Thyroid gland (tissue), 4 donors: ENCODE results near the gene PCDHB1.

Experiments
- POLR2A ChIP-seq, 2 donors: fragments of 450-650 bp; IDR thresholded peaks; one replicate each; pipeline ENCODE4 v1.6.1; 2017; ENCODE audit warnings: antibody characterized with exemption in 2 of 2, mild to moderate bottlenecking in 2 of 2, moderate library complexity in 1 of 2
- TF ChIP-seq, protein P1 (sequence below), 6 experiments: fragments of 200-600 bp in 3 of 6; fragments of 450-650 bp in 3 of 6; sonication (generic) in 3 of 6; IDR thresholded peaks; one replicate each; pipeline ENCODE4 v1.5.1; 2016 to 2019; ENCODE audit warnings: antibody characterized with exemption in 6 of 6, mild to moderate bottlenecking in 2 of 6, inconsistent platforms in 1 of 6, moderate library complexity in 1 of 6

DNA sequence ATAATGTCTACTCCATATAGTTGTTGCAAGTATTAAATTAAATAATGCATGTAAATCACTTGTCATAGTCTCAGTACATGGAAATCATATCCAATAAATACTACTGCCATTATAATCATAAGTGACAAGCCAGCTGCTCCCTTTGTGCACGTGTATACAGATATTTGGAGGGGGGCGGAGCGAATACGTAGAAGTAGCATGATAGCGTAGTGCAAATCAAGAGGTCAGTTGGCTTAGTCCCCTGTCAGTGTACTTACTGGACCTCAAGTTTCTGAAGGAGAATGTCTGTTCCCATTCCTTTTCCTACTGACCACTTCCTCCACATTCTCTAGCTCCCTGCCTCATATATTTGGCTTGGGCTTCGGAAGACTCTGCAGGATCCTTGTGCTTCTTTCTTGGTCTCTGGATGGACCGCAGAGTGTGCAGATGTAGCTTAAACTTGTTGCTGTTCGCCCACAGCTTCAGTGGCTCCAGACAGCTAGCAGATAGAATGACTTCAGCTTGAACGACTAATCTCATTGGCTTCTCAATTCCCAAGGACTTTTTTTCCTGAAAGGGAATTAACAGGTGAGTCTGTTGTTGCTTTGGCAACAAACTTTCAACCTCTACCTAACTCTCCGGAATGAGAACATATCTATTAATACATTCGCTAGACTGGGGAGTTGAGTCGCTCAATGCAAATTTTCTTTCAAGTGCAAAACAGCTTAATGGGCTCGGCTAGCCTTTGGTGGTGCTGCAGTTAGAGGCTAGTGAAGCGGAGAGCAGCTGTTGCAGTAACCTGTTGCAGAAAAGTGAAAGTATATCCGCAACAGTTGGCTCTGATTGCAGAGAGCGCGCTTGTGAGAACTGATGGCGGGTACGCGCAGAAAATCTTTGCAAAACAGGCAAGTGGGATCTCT, at the start of gene PCDHB1:
- TF ChIP-seq, protein P1, sequence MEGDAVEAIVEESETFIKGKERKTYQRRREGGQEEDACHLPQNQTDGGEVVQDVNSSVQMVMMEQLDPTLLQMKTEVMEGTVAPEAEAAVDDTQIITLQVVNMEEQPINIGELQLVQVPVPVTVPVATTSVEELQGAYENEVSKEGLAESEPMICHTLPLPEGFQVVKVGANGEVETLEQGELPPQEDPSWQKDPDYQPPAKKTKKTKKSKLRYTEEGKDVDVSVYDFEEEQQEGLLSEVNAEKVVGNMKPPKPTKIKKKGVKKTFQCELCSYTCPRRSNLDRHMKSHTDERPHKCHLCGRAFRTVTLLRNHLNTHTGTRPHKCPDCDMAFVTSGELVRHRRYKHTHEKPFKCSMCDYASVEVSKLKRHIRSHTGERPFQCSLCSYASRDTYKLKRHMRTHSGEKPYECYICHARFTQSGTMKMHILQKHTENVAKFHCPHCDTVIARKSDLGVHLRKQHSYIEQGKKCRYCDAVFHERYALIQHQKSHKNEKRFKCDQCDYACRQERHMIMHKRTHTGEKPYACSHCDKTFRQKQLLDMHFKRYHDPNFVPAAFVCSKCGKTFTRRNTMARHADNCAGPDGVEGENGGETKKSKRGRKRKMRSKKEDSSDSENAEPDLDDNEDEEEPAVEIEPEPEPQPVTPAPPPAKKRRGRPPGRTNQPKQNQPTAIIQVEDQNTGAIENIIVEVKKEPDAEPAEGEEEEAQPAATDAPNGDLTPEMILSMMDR (IDR thresholded peaks at IDR 0.05), result no peak
- TF ChIP-seq POLR2A (IDR thresholded peaks at IDR 0.05), result no peak
